ENCODE data around the gene ARHGEF19.
"Not testable (repeated sequence)": the region's sequence is repeated elsewhere in the genome, so short reads cannot be mapped to it uniquely, and the experiment has no call there.

ARHGEF19 gene

DNA sequence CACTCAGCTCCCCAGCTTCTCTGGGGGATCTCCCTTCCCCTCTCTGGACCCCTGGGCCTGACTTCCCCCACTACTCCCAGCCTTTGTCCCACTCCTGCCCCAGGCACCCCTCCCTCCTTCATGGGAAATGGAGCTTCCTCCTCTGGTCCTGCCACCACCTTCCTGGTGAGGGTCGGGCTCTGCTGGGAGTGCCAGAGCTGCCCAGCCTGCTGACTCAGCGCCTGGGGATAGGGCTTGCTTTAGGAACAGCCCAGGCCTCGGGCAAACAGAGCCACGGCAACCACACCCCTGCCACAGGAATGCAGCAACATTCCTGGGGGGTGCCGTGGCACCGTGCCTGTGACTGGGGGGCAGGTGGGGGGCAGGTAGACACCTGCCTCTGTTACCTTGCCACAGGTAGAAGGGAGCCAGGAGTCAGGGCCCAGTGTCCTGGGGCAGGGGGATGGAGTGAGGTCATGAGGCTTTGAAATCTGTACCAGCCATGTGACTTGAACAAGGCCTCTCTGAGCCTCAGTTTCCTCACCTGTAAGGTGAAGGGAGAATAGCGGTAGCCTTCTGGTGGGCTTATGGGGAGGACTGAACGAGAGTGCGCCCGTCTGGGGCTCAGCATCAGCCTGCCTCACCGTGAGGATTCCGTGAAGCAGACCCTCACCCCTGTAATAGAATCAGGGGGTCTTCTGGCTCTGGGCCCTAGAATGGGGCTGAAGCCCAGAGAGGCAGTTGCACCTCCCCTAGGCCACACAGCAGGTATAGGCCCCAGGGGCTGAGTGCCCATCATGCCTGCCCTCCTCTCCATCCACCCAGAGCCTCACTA is 38.8 kb downstream of the ARHGEF19 start:
- DNase-seq (ENCODE audit: low read depth): no peak
- TF ChIP-seq, protein P1, sequence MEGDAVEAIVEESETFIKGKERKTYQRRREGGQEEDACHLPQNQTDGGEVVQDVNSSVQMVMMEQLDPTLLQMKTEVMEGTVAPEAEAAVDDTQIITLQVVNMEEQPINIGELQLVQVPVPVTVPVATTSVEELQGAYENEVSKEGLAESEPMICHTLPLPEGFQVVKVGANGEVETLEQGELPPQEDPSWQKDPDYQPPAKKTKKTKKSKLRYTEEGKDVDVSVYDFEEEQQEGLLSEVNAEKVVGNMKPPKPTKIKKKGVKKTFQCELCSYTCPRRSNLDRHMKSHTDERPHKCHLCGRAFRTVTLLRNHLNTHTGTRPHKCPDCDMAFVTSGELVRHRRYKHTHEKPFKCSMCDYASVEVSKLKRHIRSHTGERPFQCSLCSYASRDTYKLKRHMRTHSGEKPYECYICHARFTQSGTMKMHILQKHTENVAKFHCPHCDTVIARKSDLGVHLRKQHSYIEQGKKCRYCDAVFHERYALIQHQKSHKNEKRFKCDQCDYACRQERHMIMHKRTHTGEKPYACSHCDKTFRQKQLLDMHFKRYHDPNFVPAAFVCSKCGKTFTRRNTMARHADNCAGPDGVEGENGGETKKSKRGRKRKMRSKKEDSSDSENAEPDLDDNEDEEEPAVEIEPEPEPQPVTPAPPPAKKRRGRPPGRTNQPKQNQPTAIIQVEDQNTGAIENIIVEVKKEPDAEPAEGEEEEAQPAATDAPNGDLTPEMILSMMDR (conservative IDR thresholded peaks at IDR 0.05; ENCODE audit: low read depth, low read length): no peak
- H3K4me3 ChIP-seq (ENCODE audit: low read length): no peak overlapping the region

DNA sequence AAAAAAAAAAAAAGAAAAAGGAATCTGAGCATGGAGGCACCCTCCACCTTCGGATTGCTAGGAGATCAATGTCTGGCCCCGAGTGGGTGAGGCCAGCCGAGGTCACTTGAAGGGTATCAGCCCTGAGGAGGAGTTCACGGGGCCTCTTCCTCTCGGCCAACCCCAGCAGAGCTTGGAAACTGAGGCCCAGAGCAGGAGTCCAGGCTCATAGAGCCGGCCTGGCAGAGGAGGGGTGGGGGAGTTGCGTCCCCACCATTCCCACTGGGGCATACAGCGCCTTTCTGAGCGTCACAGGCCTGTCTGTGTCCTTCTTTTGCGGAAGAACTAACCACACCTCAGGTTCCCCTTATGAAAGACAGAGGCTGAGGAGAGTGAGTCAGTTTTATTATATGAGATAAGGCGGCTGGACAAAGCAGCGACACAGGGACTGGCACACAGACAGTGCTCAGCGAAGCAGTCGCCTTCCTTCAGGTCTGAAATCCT is 39.4 kb downstream of the ARHGEF19 start:
- no peak for DNase-seq (ENCODE audit: low read depth)
- no peak overlapping the region for H3K4me3 ChIP-seq (ENCODE audit: low read length)
- TF ChIP-seq, protein P1 (conservative IDR thresholded peaks at IDR 0.05; ENCODE audit: low read depth, low read length): no peak

DNA sequence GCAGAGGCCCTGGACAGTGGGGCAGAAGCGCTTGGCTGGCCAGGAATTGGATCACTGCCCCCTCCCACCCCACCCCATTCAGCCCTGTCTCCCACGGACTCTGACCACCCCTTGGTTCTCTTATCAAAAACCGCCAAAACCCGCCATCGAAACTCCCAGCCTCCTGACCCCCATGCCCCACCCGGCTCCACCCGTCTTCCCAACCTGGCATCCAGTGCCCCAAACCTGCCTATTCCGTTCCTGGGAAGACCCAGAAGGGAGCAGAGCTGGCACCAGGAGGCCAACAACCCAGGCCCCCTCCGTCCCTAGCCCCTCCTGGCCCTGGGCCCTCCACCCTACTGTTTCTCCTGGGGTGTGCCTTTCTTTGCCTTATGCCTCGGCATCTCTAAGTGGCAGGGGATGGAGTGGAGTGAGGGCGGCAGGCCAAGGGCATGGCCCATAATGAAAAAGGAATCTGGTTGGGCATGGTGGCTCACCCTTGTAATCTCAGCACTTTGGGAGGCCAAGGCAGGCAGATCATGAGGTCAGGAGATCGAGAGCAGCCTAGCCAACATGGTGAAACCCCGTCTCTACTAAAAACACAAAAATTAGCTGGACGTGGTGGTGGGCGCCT is 40.1 kb downstream of the ARHGEF19 start:
- DNase-seq (ENCODE audit: low read depth): no peak
- TF ChIP-seq, protein P1 (conservative IDR thresholded peaks at IDR 0.05; ENCODE audit: low read depth, low read length): no peak
- no peak overlapping the region for H3K4me3 ChIP-seq (ENCODE audit: low read length)

DNA sequence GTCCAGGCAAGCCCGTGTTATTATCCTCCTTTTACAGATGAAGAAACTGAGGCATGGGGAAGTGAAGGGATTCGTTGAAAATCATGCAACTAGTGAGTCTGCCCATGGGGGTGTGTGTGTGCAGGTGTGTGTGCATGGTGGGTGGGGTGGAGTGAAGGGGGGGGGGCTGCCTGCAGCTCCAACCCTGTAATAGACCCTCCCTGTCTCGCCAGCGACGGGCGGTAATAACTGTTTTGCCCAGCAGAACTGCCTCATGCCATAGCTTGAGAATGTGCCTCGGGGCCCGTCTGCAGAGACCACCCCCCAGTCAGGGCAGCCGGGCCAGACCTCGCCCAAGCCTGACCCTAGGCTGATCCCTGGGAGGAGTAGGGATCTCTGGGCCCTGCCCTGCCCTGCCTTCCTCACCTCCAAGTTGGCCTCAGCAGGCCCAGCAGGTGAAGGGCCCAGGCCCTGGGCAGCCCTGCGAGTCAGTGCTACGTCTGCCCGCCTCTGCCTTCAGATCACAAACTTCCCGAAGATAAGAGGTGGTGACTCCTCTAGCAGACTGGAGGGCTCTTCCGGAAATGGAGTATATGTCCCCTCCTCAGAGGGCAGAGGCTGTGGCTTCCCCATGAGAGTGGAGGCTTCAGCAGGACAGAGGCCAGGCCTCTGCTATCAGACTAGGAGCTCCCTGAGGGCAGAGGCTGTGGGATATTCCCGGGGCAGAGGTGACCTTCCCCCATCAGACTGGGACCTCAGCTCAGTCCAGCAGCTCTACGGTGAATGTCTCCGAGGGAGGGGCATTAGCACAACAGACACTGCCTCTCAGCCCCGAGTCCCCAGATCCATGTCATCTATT is 40.9 kb downstream of the ARHGEF19 start:
- H3K4me3 ChIP-seq (ENCODE audit: low read length): no peak overlapping the region
- TF ChIP-seq, protein P1 (conservative IDR thresholded peaks at IDR 0.05; ENCODE audit: low read depth, low read length): no peak
- DNase-seq (ENCODE audit: low read depth): no peak

DNA sequence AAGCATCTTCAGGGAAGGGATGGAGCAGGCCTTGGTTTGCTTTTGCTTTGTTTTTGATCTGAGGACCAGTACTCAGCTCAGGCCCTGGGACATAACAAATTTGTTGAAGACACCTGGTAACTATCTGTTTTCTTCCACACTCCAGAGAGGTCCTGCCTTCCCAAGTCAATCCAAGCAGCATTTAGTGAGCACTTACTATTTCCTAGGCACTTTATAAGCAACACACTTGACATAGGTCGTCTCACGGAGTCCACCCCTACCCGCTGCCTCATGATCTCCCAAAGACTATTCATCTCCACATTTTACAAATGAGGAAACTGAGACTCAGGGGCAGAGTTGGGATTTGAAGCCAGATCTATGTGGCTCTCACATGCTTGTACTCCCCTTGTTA is 42.2 kb downstream of the ARHGEF19 start:
- H3K4me3 ChIP-seq (ENCODE audit: low read length): no peak overlapping the region
- no peak for DNase-seq (ENCODE audit: low read depth)
- TF ChIP-seq, protein P1 (conservative IDR thresholded peaks at IDR 0.05; ENCODE audit: low read depth, low read length): no peak

DNA sequence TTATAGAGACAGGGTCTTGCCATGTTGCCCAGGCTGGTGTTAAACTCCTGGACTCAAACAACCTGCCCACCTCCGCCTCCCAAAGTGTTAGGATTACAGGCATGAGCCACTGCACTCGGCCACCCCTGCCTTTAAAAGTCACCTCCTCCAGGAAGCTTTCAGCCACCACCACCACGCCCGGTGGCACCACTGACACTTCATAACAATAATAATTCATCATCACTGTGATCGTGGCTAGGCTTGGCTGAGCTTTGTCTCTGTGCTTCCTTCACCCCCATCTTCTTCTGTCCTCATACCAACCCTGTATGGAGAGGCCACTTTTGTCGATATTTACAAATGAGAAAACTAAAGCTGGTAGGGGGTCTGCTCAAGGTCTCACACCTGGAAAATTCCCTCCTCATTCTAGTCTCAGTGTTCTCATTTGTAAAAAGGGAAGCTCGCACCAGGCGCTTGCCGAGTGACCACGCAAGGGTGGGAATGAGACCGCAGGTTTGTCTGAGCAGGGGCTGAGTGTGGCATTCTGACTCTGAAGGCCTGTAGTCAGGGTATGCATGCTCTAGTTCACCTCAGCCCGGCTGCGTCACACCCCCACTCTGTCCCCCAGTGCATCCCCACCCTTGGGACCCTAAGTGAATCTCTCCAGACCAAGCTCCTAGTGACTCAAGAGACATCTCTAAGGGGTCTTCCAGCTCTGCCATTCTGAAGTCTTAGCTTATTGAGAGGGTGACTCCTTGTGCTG is 43.7 kb downstream of the ARHGEF19 start:
- H3K4me3 ChIP-seq (ENCODE audit: low read length): no peak overlapping the region
- TF ChIP-seq, protein P1 (conservative IDR thresholded peaks at IDR 0.05; ENCODE audit: low read depth, low read length): no peak
- no peak for DNase-seq (ENCODE audit: low read depth)

DNA sequence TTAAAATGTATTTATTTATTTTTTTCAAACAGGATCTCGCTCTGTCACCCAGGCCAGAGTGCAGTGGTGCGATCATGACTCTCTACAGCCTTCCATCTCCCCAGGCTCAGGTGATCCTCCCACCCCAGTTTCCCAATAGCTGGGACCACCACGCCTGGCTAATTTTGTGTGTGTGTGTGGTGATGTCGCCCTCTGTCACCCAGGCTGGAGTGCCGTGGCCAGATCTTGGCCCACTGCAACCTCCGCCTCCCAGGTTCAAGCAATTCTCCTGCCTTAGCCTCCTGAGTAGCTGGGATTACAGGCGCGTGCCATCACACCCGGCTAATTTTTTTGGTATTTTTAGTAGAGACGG is 44.3 kb downstream of the ARHGEF19 start:
- H3K4me3 ChIP-seq (ENCODE audit: low read length): peak overlapping the region; percentile 57
- DNase-seq (ENCODE audit: low read depth): not testable (repeated sequence)

Data from retinal pigment epithelial cell (primary cell).